NCI-H1694 (cell line): ENCODE measurements around the gene ARHGEF1.
A peak's percentile ranks its signal among the peaks of the same experiment; 100 is the strongest.

Experiments used
- DNase-seq: peaks from one replicate; lab custom pipeline; 2025; lab: John Stamatoyannopoulos, UW

Gene ARHGEF1, protein sequence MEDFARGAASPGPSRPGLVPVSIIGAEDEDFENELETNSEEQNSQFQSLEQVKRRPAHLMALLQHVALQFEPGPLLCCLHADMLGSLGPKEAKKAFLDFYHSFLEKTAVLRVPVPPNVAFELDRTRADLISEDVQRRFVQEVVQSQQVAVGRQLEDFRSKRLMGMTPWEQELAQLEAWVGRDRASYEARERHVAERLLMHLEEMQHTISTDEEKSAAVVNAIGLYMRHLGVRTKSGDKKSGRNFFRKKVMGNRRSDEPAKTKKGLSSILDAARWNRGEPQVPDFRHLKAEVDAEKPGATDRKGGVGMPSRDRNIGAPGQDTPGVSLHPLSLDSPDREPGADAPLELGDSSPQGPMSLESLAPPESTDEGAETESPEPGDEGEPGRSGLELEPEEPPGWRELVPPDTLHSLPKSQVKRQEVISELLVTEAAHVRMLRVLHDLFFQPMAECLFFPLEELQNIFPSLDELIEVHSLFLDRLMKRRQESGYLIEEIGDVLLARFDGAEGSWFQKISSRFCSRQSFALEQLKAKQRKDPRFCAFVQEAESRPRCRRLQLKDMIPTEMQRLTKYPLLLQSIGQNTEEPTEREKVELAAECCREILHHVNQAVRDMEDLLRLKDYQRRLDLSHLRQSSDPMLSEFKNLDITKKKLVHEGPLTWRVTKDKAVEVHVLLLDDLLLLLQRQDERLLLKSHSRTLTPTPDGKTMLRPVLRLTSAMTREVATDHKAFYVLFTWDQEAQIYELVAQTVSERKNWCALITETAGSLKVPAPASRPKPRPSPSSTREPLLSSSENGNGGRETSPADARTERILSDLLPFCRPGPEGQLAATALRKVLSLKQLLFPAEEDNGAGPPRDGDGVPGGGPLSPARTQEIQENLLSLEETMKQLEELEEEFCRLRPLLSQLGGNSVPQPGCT

DNA sequence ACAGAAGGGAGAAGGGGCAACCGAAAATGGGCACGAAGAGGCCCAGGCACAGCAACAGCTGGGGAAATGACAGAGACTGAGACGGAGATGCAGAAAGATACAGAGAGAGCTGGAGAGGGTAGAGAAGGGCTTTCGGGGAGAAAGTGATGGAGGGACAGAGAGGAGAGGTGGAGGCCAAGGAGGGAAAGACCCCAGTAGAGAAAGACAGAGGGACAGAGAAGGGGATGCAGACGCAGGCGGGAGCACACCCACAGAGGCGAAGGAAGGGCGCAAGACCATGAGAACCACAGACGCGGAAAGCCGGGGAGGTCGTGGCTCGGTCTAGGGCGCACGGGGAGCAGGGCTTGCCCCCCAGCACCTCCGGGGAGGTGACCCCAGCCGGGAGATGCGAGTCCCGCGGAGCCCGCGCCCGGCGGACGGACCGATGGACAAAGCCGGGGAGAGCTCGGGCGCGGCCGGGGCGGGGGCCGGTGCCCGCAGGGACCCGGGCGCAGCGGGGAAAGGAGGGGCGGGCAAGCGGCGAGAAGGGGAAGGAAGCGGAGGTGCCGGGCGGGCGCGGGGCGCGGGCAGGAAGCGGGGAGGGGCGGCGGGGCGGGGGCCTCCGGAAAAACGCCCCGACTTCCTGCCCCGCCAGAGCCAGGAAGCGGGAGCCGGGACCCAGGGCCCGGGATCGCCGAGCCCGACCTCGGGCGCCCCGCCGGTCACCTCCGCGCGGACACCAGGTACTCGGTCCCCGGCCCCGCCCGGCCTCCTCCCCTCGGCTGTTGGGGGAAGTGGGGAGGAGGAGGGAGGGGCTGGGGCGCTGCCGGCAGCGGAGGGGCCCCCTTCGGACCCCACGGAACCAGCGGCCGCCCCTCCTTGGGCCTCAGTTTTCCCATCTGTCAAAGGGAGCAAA, at the start of gene ARHGEF1:
Gene ARHGEF1, plus strand, starts transcription at position 617 of the 895 bp plus-strand sequence. CDS start 4,899 bp downstream, outside the sequence.
- no peak for DNase-seq

DNA sequence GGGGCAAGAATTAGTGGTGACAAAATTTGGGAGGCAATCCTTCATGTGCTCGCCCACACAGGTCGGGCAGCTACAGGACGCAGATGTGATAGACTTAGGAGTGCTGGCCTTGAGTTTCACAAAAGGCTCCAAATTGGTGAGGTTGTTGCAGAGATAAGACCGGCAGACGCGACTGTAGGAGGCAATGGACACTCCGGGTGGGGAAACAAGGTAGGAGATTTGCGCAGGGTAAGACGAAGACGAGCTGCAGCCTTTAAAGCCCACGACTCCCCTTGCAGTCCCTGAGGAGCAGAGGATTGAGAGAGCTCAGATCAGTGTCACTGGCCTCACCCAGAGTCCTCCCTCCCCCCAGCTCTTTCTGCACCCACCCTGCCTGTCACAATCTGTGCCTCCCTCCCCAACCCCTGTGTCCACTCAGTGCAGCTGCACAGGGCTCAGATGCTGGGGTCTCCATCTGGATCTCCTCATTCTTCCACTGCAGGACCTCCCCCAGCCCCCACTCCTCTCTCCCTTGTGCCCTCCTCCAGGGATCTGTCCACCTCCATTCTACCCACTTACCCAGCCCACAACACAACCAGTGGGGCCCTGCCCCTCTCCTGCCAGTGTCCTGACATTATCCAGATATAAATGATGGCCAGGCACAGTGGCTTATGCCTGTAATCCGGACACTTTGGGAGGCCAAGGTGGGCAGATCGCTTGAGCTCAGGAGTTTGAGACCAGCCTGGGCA, 44.8 kb upstream of the ARHGEF1 start:
- no peak for DNase-seq

DNA sequence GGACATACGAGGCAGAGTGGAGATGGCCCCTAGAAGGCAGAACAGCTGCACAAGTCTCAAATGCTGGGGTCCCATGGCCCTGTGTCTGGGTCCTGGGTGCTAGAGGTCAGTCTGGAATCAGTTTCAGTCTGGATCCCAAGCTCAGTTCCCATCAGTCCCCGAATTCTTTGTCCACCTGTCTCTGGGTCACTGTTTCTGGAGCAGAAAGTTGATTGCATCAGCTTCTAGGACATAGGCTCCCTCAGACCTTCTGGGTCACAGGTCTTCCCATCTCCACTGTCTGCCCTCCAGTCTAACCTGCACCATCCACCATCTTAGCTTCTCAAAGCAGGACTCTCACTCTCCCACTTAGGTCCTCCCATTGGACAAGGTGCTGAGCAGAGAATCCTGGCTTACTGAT, 43.8 kb upstream of the ARHGEF1 start:
- DNase-seq, result no peak

DNA sequence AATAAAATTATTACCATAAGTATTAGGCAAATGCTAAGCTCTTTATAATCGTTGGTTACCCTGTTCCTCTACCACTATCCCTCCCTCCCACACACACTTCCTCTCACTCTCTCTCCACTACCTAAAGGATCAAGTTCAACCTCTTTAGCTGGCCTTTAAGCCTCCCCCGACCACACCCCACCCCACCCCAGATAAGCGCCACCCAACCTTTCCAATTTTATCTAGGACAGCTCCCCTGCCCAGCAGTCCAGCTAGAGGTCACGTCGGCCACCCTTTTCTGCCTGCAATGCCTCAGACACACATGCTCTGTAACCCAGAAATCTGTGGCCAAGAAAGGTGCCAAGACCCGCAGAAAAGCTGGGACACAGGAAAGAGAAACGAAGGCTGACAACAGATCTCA, 39.6 kb upstream of the ARHGEF1 start:
- DNase-seq, result no peak

DNA sequence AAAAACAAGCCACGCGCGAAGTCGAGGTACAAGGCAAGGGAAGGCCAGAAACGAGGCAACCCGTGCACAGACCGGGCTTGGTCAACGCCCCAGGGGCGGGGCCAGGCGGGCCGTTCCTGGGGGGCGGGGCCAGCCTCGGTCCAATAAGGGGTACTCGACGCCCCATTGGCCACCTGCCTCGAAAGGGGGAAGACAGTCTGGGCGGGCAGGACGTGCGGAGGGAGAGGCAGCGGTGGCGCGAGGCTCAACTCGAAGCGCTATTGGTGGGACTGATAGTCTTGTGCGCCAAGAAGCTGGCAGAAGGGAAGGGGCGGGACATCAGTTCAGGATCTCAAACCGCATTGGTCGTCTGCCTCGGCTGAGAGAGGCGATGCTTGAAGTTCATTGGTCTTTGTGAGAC, 38.4 kb upstream of the ARHGEF1 start, which contains the start of gene LYPD4:
Gene LYPD4, minus strand, starts transcription at position 83 of the 400 bp plus-strand sequence. CDS start 5,398 bp downstream, outside the sequence.
- DNase-seq, result no peak

DNA sequence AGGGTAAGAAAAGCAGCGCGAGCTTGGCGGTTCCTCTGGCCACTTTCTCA, 38.2 kb upstream of the ARHGEF1 start, which contains the start of gene DMRTC2:
Gene DMRTC2, plus strand, starts transcription at position 42 of the 50 bp plus-strand sequence. CDS start 2,387 bp downstream, outside the sequence.
- DNase-seq, result no peak

DNA sequence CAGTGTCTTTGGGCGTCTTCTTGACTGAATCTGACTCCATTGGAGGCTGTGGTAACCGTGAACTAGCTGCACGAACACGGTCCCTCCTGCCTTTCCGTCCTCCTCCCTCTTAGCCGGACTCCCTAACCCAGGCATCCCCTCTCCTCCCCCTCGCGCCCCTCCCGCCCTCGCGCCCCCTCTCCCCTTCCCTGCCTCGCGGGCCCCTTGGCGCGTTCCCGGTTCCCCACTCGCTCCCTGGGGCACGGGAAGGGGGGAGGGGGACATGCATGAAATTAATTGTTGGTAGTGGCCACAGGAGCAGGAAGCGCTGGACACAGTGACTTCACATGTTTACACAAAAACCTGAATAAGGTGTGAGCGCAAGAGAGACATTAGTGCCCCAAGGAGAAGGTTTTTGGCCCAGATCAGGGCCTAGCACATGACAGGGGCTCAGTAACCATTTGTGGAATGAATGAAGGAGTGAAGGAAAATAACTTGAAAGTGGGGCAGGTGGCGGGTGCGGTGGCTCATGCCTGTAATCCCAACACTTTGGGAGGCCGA, 37.9 kb upstream of the ARHGEF1 start:
- no peak for DNase-seq

DNA sequence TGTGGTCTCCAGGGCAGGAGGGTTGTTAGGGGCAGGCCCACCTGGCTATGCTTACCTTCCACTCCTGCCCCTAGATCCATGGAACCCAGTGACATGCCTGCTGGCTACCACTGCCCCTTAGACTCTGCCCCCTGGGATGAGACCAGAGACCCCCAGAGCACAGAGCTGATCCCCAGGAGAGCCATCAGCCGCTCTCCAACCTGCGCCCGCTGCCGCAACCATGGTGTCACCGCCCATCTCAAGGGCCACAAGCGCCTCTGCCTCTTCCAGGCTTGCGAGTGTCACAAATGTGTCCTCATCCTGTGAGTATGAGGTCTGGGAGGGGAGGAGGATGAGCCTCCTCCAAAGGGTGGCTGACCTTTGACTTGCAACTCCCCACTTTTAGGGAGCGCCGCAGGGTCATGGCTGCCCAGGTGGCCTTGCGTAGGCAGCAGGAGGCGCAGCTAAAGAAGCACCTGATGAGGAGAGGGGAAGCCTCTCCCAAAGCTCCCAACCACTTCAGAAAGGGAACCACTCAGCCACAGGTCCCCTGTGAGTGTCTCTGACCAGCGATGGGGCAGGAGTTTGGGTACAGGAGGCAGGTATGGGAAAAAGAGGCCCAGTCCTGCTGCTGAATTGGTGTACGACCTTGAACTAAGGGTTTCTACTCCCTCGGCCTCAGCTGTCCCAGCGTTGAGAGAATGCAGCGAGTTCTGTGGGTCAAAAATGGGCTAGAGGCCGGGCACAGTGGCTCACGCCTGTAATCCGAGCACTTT, 35.5 kb upstream of the ARHGEF1 start:
- no peak for DNase-seq

DNA sequence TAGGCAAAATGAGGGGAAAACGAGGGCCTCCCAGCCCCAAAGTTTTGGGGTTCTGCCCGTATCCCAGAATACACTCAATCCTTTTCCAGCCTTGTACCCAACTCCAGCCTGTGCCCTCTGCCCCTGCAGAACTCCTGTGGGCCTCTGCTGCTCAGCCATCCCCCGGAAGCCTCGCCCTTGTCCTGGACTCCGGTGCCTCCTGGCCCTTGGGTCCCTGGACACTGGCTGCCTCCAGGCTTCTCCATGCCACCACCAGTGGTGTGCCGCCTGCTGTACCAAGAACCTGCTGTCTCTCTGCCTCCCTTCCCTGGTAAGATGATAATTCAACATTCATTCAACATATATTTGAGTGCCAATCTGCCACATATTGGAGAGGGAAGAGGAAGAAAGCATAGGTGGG, 34.3 kb upstream of the ARHGEF1 start:
- no peak for DNase-seq

DNA sequence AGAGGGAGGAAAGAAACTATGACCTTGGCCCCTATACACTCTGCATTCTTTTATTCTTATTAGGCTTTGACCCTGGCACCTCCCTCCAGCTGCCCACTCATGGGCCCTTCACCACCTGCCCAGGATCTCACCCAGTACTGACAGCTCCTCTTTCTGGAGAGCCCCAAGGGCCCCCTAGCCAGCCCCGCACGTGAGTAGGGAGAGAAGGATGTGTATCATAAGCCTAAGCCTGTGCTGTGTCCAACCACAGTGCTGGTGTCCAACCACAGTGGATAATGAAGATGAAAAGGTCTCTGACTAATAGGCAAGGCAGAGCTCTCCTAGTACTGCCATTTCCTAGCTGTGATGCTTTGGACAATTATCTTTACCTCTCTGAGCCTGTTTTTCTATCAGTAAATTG, 33.9 kb upstream of the ARHGEF1 start:
- DNase-seq, result no peak

DNA sequence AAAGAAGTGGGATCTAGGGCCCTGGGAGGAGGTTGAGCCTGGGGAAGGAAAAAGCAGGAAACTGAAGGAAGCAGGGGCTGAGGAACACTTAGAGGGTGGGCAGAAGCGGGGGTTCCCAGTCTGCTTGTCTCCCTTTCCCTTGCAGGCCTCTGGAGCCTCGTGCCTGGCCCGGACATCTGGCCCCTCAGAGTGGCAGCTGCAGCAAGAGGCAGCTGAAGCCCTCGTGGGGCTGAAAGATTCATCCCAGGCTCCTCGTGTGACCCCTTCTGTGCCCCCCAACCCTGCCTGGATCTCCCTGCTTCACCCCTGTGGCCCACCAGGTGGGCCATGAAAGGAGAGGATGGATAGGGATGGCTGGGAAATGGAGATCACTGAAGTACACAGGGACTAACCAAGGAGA, 32.6 kb upstream of the ARHGEF1 start:
- no peak for DNase-seq

DNA sequence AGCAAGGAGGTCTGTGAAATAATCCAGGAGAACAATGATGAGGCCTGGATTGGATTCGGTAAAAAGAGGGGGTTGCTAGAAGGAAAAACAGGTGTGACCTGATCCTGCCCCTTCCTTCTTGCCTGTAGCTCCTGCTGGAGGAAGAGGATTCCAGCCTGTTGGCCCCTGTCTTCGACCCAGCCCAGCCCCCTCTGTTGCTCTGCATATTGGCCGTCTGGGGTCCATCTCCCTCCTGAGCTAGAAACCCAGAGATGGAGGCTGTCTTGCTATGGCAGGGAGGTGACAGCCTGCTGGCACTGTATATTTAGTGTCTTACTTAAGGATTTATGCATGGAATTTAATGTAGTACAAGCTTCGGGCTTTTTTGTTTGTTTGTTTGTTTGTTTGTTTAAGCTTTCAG, 31.5 kb upstream of the ARHGEF1 start:
- DNase-seq, result no peak

DNA sequence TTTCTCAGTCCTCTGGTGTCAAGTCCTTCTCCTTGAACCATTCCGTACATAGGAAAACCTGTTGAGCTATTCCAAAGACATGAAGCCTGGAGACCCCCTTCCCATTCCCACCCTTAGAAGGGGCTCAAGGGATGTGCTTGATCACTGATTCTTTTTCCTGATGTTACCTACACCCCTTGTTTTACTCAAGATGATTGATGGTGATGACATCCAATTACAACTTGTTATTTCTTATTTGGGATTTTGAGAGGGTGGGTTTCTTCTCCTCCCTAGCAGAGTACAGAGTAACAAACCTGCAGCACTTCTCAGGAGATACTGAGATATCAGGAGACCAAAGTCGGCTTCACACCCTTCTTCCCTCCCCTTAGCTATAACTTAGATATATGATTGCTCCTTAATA, 29.6 kb upstream of the ARHGEF1 start:
- no peak for DNase-seq

DNA sequence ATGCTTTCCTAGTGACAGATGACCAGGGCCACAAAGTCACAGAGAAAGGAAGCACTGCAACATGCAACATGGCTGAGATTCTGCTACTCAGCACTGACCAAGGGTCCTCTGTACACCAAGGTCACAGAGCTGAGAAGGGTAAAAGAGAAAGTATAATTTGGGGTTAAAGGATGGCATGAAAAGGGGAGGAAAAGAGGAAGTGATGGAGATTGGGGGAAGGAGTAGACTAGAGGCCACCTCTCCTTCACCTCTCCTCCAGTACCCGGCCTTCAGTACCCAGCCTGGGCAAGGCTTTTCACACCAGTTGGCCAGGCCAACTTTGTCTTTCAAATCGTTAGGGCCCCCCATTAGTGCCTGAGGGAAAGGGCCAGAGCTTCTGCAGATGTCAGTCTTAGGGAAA, 29.2 kb upstream of the ARHGEF1 start:
- no peak for DNase-seq

DNA sequence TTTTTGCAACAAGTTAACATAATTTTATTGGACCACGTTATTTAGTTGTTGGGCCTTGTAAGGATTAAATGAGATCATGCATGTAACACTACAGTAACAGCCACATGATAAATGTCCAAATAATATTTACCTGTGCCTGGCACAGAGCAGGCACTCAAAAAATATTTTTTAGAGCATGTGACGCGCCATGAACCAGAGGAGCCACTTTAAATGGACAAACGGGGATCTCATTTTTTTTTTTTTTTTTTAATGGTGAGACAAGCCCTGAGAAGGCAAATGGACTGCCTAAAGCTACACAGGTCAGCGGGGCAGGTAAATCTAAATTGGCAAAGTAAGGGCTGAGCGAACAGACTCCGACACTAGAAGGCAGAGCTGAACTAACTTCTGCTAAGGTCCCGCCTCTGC, 23.8 kb upstream of the ARHGEF1 start:
- DNase-seq, result no peak

DNA sequence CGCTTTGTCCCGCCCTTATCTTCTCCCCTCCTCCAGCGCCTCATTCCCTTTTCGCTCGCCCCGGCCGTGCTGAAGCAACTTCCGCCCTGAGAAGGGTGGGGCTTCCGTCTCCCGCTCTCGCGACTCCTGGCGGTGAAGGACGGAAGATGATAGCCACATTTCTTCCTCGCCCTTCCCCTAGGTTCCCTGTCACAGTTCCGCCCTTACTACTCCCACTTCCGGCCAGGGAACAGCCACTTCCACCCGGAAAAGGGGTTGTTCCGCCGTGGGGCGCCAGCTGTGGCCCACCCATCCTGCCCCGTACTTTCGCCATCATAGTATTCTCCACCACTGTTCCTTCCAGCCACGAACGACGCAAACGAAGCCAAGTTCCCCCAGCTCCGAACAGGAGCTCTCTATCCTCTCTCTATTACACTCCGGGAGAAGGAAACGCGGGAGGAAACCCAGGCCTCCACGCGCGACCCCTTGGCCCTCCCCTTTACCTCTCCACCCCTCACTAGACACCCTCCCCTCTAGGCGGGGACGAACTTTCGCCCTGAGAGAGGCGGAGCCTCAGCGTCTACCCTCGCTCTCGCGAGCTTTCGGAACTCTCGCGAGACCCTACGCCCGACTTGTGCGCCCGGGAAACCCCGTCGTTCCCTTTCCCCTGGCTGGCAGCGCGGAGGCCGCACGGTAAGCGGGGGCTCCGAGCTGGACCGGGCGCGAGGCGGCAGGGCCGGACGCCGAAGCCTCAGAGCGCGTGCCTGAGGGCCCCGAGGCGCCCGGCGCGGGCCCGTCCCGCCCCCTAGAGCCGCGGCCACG, 23.2 kb upstream of the ARHGEF1 start, which contains the start of gene RPS19:
Gene RPS19, plus strand, starts transcription at position 638 of the 801 bp plus-strand sequence. CDS start 520 bp downstream, outside the sequence.
- DNase-seq, result peak; percentile 99

DNA sequence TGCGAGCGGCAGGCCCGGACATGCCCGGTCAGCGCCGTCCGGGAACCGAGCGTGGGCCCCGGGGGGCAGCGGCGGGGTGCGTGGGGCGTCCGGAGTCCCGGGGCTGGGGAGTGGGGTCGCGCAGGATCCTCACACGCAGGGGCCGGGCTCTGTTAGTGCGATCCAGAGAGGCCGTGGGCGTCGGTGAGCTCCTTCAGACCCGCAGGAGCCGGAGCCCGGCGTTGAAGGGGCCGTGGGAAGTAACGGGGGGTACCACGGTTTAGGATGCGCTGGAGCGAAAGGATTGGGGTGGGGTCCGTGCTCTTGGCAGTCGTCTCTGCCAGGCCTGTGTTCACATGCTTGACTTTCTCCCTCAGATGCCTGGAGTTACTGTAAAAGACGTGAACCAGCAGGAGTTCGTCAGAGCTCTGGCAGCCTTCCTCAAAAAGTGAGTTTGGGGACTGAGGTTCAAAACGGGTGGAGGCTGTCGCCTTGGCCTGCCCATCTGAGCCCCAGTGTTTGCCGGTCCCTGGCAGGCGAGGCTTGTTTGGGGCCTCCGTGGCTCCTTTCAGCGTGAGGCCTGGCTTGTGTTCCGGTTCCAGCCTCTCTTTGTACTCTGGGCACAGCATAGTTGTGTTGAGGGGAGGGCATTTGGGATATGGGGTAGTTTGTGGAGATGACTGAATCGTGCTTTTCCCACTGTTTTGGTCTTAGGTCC, 22.4 kb upstream of the ARHGEF1 start:
- DNase-seq, result no peak

DNA sequence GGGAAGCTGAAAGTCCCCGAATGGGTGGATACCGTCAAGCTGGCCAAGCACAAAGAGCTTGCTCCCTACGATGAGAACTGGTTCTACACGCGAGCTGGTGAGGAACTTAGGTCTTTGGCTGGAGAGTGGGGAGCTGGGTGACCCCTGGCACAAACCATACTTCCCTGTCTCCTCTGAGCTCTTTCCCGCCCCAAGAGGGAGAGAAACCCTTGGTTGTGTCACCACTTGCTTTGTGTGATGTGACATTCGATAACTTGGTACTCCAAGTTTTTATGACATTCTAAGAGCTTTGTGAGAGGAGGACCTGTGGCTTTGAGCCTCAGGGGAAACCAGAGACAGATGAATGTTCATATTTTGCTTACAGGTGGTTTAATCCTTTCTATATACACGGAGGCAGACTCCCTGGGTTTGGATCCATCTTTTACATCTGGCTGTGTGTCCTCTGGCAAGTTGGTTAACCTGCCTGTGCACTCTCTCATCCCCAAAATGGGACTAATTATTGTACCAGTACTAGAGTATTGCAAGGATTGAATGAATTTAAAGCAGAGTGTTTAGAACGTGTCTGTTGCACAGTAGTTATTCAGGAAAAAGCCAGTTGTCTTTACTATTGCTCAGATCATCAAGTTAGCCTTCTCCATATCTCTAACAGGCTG, 21.7 kb upstream of the ARHGEF1 start:
- DNase-seq, result no peak

DNA sequence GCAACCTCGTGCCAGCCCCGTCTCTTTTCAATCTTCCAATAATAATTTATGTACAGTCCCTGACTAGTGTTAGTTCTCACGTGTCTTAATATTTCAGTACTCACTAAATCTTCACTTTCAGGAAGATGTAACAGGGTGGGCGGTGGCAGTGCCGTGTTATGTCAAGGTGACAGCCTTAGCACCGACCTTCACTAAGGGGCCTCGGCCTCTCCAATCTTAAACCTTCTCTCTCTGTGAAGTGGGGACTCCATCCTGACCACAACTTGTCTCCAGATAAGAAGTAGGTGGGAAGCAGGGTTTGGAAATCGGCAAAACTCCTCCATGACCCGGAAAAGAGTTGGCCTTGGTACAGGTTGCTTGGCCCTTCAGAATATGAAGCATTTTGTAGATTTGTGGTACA, 21.1 kb upstream of the ARHGEF1 start:
- no peak for DNase-seq
